CD4-positive, alpha-beta T cell treated with Interleukin-6 at 100 ng/mL for 8 hours (primary cell): Measurements from ENCODE around the gene UBE4B.

Experiments
- DNase-seq: peaks from one replicate; pipeline ENCODE4 v3.0.0-alpha.2; 2020; ENCODE audit warnings: mixed read lengths, low spot score

The UBE4B gene

DNA sequence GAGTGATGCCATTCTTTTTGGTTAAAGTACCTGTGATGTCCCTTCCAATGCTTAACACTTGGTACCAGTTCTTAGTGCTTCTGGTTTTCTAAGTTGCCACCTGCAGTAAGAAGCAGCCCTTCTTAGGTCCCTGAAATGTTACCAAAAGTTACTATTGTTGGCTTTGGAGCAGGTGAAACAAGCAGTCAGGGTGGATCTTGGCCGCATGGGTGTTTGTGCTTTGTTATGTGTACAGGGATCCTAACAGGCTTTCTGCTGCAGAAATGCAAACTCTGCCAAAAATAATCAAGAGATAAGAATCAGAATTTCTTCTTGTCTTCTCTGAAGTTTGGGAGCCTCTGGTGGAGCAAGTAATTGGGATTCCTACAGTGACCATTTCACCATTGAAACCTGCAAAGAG is 84.4 kb downstream of the UBE4B start:
- no peak for DNase-seq

DNA sequence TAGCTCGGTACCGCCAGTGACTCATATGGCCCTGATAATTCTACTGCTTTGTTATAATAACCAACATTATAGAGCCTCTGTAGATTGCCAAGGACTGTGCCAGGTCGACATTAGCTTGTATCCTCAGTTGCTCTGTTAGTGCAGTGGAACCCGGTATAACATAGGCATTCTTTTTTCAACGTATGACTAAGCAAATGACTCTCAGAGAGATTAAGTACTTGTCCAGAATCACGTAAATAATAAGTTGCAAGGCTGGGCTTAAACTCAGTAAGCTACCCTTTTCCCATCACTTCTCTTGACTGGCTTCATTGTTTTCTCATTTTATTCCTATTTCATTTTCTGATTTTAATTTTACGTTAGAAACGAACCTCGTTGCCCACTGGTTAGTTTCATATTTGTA is 85.1 kb downstream of the UBE4B start:
- DNase-seq, result no peak

DNA sequence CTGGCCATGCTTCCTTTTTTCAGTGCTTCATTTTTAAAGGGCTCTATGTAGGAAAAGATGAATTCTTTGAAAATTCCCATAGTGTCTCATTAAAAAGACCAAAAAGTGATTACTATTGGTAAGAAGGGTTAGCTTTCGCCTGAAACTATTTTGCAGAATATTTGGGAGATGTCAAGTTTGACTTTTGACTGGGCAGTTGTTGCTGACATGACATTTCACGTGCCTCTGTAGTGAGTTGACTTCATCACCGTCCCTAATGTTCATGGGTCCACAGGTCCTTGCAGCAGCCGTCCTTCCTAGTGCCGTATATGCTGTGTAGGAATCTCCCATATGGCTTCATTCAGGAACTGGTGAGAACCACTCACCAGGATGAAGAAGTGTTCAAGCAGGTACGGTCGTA is 88.9 kb downstream of the UBE4B start:
- DNase-seq, result no peak

DNA sequence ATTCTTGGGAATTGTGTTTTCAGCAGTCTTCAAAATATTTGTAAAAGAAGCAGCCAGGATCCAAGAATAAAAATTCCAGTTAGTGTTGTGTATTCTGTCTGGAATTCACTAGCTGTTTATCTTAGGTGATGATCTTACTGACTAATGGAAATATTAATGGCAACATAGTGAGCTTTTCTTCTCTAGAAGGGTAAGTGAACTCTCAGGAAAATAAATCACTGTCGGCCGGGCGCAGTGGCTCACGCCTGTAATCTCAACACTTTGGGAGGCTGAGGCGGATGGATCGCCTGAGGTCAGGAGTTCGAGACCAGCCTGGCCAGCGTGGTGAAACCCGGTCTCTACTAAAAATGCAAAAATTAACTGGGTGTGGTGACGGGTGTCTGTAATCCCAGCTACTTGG is 90.2 kb downstream of the UBE4B start:
- DNase-seq, result no peak

DNA sequence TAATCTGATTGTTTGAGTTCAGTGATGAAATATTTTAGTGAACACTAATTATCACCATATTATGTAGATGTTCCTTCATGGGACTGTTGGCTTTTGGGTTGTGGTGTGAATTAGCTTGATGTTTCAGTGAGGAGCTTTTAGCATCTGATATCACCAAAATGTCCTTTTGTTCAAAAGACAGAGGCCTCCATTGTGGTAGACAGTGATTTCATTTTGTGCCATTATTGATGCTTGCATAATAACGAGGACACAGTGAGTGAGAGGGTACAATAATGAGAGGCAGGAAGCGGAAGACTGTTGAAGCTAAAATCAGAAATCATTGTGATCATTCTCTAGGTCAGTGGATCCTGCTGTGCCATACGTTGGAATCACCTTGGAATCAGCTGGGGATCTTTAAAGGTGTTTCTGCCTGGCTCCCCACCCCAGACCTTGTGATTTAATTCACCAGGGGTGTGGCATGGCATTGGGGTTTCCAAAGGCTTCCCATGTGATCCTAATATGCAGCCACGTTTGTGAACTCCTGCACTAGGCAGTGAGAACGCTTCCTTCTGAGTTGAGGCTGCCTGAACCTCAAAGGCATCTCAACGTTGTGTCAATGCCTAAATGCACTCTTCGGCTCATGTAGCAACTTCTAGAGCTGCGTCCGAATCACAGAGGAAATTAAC is 95.5 kb downstream of the UBE4B start:
- no peak for DNase-seq

DNA sequence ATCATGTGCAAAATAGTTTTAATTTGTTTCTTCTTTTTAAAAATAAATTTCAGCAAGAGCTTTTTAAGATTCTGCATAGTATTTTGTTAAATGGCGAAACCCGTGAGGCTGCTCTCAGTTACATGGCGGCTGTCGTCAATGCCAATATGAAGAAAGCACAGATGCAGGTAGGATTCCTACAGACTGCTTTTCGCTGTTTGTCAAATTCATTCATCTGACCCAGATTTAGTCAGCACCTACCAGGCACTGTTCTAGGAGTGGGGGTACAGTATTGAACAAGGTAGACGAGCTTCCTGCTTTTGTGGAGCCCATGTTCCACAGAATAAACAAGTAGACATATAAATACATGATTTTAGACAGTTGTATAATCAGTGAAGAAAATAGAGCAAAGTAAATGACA is 99.6 kb downstream of the UBE4B start:
- no peak for DNase-seq

DNA sequence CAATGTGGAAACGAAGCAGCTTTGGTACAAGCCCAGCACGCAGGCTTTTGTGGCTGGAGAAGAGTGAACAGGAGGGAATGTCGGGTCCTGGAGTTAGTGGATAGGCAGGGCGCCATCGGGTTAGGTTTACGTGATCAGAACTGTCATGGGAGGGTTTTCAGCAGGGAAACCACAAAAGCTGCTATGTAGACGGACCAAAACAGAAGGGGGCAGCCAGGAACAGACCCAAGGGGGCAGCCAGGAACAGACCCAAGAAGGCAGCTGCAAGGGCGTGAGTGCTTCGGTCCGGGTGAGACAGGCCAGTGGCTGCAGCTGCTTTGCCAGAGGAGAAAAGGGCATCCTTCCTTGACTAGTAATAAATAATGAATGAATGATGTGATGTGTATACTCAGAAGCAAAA is 100.1 kb downstream of the UBE4B start:
- no peak for DNase-seq

DNA sequence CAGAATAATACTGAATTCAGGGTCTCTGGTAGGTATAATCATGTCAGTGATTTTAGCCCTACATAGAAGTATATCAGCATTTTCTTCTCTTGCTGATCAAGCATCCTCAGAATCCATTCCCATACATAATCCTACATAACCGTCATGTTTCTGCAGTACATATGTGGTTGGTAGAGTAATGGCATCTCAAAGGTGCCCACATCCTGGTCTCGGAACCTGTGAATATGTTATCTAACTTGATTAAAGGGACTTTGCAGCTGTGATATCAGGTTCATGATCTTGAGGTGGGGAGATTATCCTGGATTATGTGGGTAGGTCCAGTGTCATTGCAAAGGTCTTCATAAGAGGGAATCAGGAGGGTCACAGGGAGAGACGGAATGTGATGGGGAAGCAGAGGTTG is 108.2 kb downstream of the UBE4B start:
- DNase-seq, result no peak

DNA sequence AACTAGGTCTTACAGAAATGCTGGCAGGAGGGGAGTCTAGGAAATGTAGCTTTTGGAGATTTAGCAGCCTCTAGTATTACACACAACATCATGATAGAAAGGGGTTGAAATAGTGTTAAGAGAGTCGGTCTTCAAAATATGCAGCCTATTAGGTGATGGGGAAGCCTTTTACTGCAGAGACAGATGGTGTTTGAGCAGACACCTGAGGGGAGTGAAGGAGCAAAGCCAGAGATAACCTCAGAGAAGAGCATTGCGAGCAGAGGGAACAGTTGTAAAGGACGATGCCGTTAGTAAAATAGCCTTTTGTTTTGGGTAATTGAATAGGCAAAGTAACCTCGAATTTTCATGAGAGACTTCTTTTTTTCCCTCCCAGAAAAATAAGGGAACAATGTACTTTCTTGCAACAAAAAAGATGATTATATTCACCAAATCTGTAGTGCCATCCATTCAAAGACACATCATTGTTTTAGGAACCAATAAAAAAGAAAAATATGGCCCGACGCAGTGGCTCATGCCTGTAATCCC is 111.3 kb downstream of the UBE4B start:
- DNase-seq, result no peak

DNA sequence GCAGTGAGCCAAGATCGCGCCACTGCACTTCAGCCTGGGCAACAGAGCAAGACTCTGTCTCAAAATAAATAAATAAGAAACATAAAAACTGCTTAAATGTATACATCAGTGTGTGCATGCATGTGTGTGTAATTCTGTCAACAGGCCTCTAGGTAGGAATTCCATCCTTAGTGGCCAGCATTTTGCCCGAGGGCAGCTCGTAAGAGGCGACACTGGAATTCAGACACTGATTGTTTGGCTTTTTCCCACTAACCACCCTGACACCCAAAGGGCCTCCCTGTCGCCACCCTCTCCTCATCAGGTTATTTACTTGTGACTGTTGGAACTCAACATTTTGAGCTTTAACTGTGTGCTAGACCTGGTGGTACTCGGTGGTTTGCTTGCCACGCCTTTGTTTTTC is 113.6 kb downstream of the UBE4B start:
- no peak for DNase-seq

DNA sequence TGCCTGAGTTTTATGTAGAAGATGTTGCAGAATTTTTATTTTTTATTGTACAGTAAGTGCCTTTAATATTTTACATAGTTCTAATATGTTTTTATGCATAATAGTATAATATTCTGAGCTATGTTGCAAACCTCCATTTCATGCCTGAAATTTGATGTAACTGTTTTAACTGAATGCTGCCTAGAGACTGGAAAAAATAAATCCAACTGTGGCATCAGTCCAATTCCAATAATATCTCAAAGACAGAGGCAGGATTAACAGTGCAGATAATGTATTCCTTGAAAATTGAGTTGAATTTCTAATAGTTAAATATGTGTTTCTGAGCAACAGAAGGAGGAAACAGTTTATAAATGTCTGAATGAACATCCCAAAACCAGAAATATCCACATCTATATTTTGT is 116.5 kb downstream of the UBE4B start:
- DNase-seq, result no peak

DNA sequence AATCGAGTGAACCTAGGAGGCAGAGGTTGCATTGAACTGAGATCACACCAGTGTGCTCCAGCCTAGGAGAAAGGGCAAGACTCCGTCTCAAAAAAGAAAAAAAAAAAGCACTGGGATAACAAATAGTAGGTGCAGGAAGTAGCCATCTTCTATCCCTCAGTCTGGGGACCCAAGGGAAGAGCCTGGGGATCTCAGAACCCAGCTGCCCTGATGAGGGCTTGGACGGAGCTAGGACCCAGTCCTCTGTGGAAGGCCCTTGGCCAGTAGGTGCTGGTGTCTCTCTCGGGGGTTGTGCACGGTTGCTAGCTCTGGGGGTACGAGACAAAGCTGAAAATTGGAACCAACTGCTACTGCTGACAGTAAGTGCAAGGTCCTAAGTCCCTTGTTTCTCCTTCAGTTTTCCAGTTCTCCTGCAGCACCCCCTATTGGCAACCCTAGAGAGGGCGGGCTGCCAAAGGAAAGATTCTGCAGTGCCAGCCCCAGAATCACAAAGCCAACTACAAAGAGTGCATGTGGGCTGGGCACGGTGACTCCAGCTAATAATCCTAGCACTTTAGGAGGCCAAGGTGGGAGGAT is 120.0 kb downstream of the UBE4B start:
- no peak for DNase-seq

DNA sequence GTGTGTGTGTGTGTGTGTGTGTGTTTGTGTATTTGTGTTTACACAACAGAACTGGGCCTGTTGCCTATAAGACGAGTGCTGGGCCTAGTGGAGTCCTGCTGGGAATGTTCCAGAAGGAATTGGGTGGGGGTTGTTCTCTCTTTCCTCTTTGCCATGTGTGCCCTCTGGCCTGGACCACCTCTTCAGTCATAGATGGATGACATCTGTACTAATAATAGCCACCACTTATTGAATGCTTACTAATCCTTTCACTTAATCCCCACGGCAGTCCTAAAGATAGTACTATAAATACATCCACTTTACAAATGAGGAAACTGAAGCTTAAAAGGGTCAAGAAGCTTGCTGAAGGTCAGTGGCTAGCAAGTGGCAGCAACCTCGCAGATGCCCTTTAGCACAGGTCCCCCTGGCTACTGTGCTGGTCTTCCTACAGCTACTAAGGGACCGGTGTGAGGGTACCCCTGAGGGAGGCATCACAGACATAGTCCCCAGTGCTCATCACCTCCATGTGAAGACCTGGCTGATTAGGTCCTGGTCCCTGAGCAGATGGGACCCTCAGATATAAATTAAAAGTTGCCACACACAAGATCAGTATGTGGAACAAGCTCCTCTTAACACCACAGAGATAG is 122.4 kb downstream of the UBE4B start:
- no peak for DNase-seq

DNA sequence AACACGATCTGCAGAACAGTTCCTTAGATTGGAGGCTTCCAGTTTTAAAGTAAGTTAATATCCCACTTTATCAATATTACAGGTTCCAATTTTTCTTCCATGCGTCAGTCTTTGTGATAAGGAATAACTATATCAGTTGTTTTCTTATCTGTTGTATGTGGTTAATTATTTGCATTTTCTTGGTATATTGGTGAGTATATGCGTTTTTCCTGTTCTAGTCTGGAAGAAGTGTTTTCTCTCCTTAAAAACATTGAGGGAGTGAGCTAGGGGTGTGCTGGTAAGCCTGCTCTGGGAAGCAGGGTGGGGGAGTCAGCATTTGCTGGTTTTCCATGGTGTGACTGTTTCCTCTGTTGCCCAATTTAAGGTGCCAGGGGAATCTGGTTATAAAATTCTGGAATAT is 127.4 kb downstream of the UBE4B start:
- DNase-seq, result no peak

DNA sequence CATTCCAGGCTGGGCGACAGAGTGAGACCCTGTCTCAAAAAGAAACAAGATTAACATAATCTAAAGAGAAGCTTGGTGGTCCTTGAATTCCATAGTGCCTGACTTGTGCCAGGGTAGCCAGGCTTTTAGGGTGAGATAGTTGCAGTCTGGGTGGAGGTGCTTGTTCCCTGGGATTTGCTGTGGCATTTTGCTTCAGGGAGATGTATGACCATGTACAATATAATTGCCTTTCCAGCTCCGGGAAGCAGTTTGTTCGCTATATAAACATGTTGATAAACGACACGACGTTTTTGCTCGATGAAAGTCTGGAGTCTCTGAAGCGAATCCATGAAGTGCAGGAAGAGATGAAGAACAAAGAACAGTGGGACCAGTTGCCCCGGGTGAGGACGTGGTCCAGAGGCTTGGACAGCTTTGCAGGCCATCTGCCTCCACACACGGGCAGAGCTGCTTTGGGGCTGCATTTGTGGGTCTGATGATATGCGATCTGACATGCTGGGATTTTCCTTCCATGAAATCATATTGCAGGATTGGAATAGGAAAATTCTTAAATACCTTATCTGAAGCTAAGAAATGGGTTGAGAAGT is 128.2 kb downstream of the UBE4B start:
- DNase-seq, result no peak

DNA sequence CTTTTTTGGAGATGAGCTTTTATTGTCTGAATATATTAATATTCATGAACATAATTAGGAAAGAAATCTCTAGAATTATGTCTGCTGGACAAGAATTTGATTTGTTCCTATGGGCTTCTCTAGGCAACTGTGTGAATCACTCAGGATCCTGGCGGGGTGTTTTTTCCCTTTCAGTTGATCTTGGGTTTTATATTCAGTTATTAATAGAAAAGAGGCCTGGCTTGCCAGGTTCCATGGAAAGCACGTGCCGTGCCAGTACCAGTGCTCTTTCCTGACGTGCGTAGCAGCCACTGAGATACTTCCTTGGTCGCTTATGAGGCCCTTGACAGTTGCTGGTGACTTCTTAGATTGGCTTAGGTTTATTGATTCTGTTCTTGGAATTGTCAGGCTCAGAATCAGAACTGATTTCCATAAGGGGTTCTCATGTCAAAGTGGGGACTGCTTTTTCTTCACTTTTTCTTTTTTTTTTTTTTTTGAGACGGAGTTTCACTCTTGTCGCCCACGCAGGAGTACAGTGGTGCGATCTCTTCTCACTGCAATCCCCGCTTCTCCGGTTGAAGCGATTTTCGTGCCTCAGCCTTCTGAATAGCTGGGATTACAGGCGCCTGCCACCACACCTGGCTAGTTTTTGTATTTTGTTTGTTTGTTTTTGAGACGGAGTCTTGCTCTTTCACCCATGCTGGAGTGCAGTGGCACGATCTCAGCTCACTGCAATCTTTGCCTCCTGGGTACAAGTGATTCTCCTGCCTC is 129.0 kb downstream of the UBE4B start:
- DNase-seq, result no peak

DNA sequence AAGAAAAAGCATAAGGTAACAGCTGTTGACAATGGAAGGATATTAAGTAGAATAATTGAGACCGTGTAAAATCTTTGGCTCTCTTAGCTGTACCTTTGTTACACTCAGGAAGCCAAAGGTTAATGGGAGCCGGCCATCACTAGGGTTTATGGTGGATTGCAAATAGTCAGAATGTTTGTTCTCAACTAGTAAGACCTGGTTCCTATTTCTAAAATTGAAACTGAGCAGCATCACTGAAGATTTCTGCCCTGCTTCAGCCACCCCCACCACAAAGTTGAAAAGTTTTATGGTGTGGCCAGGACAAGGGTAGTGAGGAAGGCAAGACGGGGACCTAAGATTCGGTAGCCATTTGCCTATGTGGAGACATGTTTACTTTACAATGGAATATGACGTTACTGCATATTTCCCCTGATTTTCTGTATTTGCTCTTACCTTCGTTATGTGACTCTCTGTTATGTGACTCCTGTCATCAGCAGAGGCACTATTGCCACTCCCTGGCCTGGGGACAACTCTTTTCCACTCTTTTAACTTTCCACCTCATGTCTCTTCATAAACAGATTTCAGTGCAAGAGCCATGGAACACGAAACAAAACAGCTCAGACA is 136.3 kb downstream of the UBE4B start:
- DNase-seq, result no peak

DNA sequence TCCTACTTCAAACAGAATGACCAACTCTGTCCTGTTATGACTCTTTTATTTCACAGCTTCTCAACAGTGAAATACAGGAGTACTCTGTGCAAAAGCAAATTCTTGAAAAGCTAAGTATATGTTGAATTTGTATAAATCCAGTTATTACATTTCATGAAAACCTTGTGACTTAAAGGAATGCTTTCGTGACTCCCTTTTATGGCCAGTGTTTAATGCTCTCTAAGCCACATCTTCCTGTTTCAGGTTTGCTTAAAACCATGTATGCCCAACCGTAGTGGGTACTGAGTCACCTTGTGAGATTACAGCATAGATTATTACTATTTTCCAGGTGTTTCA is 137.4 kb downstream of the UBE4B start:
- DNase-seq, result no peak

DNA sequence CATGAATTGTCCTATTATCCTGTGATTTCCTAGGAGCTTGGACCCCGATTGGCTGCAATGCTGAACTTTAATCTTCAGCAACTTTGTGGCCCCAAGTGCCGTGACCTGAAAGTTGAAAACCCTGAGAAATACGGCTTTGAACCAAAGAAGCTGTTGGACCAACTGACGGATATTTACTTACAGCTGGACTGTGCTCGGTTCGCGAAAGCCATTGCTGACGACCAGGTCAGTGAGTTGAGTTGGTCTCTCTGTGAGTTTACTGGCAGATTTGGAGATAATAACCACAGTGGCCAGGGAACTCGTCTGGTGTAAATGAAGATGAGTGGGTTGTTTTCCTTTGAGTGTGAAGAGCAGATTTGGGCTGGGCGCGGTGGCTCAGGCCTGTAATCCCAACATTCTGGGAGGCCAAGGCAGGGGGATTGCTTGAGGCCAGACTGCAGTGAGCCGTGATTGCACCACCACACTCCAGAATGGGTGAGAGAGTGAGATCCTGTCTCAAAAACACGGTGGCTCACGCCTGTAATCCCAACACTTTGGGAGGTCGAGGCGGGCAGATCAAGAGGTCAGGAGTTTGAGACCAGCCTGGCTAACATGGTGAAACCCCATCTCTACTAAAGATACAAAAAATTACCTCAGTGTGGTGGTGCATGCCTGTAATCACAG is 138.5 kb downstream of the UBE4B start:
- DNase-seq, result no peak

DNA sequence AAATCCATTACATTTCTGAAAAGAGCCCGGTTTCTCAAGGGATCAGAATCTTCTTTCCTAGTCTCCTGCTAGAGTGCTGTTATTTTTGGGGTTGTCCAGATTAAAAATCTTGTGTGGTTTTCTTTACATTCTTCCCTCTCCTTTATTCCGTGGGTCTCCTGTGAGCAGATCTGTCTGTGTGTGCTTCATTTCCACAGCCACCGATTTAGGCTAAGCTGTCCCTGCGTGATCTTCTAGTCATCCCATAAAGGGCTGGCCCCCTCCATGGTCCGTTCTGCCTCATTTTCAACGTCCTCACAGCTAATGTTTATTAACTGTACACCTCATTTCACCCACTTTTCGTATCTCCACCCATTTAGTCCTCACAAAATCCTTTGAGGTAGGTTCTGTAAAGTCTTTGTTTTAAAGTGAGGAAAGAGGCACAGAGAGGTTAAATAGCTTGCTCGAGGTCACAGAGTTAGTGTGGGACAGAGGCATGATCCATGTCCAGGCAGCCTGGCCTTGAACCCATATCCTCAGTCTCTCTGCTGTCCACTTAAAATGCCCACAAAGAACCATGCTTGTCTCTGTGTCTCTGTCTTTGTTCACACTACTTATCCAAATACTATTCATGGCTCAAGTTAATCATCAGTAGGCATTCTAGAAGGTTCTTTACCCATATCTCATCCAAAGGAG is 139.4 kb downstream of the UBE4B start:
- no peak for DNase-seq

DNA sequence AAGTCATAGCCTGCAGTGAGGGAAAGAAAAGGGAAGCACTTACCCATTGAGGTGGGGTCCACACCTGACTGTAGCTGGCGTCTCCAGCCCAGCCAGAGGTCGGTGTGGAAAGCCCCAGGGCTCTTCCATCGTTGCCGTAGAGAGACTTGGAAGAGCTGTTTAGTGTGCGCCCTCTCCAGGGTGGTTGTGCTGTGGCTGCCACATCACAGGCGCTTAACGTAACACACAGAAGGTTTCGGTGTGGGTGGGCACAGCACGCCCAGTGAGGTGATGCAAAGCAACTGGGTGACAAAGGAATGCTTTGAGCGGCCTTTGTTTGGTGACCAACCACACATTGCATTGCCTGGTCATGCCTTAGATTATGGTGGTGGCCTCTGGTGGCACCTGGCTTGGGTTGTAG is 140.8 kb downstream of the UBE4B start:
- DNase-seq, result no peak
